Measurements from ENCODE around the gene TMPRSS2. TPM values are rescaled to one million over a fixed set of nuclear protein-coding genes. Genes with fewer than 3 reads are reported as not detected.

TMPRSS2 gene
- total RNA-seq, 1 donor from 2014 or later, result not detected

DNA sequence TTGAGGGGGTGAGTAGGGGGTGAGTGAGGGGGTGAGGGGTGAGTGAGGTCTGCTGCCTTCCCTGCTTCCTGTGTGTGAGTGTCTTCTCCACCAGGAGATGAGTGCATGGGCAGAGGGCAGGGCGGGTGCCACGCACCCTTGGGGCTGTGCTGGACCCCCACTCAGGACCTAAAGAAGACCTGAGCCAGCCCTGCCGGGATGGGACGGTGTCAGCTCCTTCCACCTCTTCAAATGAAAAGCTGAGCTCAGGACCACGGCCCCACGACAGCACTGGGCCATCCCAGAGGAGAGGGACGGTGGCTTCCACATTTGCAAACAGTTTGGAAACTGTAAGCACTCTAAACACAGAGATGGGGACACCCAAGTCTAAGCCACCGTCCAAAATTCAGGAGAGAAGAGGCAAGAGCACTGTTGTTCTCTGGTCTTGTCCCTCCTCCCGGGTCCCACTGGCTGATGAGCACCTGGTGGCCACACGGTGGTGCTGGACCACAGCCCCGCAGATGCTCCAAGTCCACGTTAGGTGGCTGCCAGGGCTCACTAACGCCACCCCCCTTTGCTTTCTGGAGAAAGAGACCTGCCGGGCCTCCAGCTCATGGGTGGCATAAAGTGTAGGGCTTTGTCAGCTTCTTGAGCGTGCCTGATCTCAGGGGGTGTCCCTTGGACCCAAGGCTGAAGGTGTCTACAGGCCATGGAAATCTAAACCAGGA lies 32.1 kb downstream of the TMPRSS2 start:
- no peaks in the 10 kb centered on the region for H3K4me1 ChIP-seq (ENCODE audit: control insufficient read depth in 3 of 3, insufficient read depth in 3 of 3, low read length in 3 of 3)
- H3K27me3 ChIP-seq (ENCODE audit: control insufficient read depth in 3 of 3, insufficient read depth in 3 of 3, low read length in 3 of 3), result peaks cover 20 to 42% (median 41%) of the 10 kb centered on the region in 3 donors
- H3K9me3 ChIP-seq (ENCODE audit: control insufficient read depth in 3 of 3, low read length in 3 of 3), result no peaks in the 10 kb centered on the region
- H3K27ac ChIP-seq (ENCODE audit: low read depth, low read length), result no peak overlapping the region
- H3K4me3 ChIP-seq (ENCODE audit: low read length in 3 of 3), result no peak overlapping the region
- no peaks in the 10 kb centered on the region for H3K36me3 ChIP-seq (ENCODE audit: control insufficient read depth in 3 of 3, insufficient read depth in 3 of 3, low read length in 3 of 3)
- no peak overlapping the region for H3K9ac ChIP-seq (ENCODE audit: low read depth in 1 of 3, low read length in 3 of 3)

GRCh38 chr21:41472753-41473548 lies 35.0 kb downstream of the TMPRSS2 start:
- H3K27me3 ChIP-seq (ENCODE audit: control insufficient read depth in 3 of 3, insufficient read depth in 3 of 3, low read length in 3 of 3), result peaks cover 22 to 50% (median 50%) of the 10 kb centered on the region in 3 donors
- no peaks in the 10 kb centered on the region for H3K4me1 ChIP-seq (ENCODE audit: control insufficient read depth in 3 of 3, insufficient read depth in 3 of 3, low read length in 3 of 3)
- H3K36me3 ChIP-seq (ENCODE audit: control insufficient read depth in 3 of 3, insufficient read depth in 3 of 3, low read length in 3 of 3), result no peaks in the 10 kb centered on the region
- H3K27ac ChIP-seq (ENCODE audit: low read depth, low read length), result no peak overlapping the region
- no peaks in the 10 kb centered on the region for H3K9me3 ChIP-seq (ENCODE audit: control insufficient read depth in 3 of 3, low read length in 3 of 3)
- H3K9ac ChIP-seq (ENCODE audit: low read depth in 1 of 3, low read length in 3 of 3), result no peak overlapping the region
- no peak overlapping the region for H3K4me3 ChIP-seq (ENCODE audit: low read length in 3 of 3)

- Histone ChIP-seq H3K27ac (ENCODE audit: low read depth, low read length) (no peak overlapping the region), H3K27me3 (ENCODE audit: control insufficient read depth in 3 of 3, insufficient read depth in 3 of 3, low read length in 3 of 3) (peaks cover 21 to 69% (median 49%) of the 10 kb centered on the region in 3 donors)
Observed at GRCh38 chr21:41470054-41470453, 37.9 kb downstream of the TMPRSS2 start.

DNA sequence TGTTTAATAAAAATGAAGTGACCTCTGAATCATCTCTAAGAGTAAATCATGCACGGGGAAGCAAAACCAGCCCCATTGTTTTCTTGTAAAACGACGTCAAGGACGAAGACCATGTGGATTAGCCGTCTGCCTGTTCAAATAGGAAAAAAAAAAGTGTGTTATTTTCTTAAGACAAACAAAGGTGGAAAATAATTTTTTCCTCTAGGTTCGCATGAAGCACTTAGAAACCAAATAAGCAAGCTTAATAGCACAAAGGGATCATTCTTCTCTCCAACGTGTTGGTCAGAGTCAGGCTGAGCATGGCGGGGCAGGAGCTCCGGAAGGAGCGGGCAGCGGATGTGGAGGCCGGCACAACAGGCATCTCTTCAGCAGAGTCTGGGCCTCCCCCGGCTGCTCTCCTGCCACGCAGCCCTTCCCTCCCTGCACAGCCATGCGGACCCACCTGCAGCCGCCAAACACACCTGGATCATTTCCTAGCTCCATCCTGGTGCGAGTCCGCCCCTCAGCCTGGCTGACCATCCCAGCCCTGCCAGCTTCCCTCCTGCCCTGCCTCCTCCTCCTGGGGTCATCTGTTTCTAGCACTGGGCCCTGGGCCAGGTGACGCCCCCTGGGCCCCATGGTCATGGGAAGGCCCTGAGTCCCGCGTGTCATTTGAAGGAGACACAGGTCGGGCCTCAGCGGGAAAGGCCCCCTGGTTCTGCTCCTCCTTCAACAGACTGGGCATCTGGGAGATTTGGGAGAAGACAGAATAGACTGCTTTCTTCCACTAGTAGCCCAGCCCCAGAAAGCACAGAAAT lies 41.7 kb downstream of the TMPRSS2 start:
- Histone ChIP-seq H3K27ac (ENCODE audit: low read depth, low read length) (no peak overlapping the region), H3K4me3 (ENCODE audit: low read length in 3 of 3) (no peak overlapping the region), H3K9me3 (ENCODE audit: control insufficient read depth in 3 of 3, low read length in 3 of 3) (no peaks in the 10 kb centered on the region), H3K36me3 (ENCODE audit: control insufficient read depth in 3 of 3, insufficient read depth in 3 of 3, low read length in 3 of 3) (no peaks in the 10 kb centered on the region), H3K27me3 (ENCODE audit: control insufficient read depth in 3 of 3, insufficient read depth in 3 of 3, low read length in 3 of 3) (peaks cover 10 to 54% (median 33%) of the 10 kb centered on the region in 3 donors), H3K4me1 (ENCODE audit: control insufficient read depth in 3 of 3, insufficient read depth in 3 of 3, low read length in 3 of 3) (no peaks in the 10 kb centered on the region), H3K9ac (ENCODE audit: low read depth in 1 of 3, low read length in 3 of 3) (no peak overlapping the region)

More at GRCh38 chr21:41470054-41470453, 37.9 kb downstream of the TMPRSS2 start:
- Histone ChIP-seq H3K4me3 (ENCODE audit: low read length in 3 of 3) (no peak overlapping the region), H3K4me1 (ENCODE audit: control insufficient read depth in 3 of 3, insufficient read depth in 3 of 3, low read length in 3 of 3) (no peaks in the 10 kb centered on the region), H3K9me3 (ENCODE audit: control insufficient read depth in 3 of 3, low read length in 3 of 3) (no peaks in the 10 kb centered on the region), H3K9ac (ENCODE audit: low read depth in 1 of 3, low read length in 3 of 3) (no peak overlapping the region), H3K36me3 (ENCODE audit: control insufficient read depth in 3 of 3, insufficient read depth in 3 of 3, low read length in 3 of 3) (no peaks in the 10 kb centered on the region)

DNA sequence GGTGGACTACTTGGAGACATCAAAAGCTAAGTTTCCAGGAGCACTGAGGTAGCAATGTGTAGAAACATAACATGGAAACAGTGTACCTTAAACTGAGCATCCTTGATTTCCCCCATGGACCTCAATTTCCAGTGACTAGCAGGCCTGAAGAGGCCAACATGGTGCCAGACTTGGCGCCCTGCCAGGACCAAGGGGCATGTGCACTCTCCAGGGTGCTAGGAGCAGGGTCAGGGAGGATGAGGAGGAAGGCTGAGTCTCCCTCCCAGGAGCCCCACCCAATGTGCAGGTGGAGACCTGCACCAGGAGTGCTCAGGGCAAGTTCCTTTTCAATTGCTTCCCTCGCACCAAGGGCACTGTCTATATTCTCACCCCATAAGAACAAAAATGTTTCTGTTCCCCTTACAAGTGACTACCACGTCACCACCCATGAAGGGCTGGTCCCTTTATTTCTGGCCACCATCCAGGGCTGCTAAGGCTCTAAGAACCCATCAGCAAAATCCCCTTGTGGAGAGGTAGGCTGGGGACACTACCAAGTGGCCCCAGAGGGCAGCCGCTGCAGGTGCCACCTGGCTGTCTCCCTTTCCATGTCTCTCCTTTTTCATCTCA lies 42.7 kb downstream of the TMPRSS2 start:
- no peaks in the 10 kb centered on the region for H3K9me3 ChIP-seq (ENCODE audit: control insufficient read depth in 3 of 3, low read length in 3 of 3)
- no peak overlapping the region for H3K9ac ChIP-seq (ENCODE audit: low read depth in 1 of 3, low read length in 3 of 3)
- no peaks in the 10 kb centered on the region for H3K36me3 ChIP-seq (ENCODE audit: control insufficient read depth in 3 of 3, insufficient read depth in 3 of 3, low read length in 3 of 3)
- no peaks in the 10 kb centered on the region for H3K4me1 ChIP-seq (ENCODE audit: control insufficient read depth in 3 of 3, insufficient read depth in 3 of 3, low read length in 3 of 3)
- no peak overlapping the region for H3K4me3 ChIP-seq (ENCODE audit: low read length in 3 of 3)
- H3K27ac ChIP-seq (ENCODE audit: low read depth, low read length), result no peak overlapping the region
- peaks cover 6 to 45% (median 24%) of the 10 kb centered on the region in 3 donors for H3K27me3 ChIP-seq (ENCODE audit: control insufficient read depth in 3 of 3, insufficient read depth in 3 of 3, low read length in 3 of 3)

DNA sequence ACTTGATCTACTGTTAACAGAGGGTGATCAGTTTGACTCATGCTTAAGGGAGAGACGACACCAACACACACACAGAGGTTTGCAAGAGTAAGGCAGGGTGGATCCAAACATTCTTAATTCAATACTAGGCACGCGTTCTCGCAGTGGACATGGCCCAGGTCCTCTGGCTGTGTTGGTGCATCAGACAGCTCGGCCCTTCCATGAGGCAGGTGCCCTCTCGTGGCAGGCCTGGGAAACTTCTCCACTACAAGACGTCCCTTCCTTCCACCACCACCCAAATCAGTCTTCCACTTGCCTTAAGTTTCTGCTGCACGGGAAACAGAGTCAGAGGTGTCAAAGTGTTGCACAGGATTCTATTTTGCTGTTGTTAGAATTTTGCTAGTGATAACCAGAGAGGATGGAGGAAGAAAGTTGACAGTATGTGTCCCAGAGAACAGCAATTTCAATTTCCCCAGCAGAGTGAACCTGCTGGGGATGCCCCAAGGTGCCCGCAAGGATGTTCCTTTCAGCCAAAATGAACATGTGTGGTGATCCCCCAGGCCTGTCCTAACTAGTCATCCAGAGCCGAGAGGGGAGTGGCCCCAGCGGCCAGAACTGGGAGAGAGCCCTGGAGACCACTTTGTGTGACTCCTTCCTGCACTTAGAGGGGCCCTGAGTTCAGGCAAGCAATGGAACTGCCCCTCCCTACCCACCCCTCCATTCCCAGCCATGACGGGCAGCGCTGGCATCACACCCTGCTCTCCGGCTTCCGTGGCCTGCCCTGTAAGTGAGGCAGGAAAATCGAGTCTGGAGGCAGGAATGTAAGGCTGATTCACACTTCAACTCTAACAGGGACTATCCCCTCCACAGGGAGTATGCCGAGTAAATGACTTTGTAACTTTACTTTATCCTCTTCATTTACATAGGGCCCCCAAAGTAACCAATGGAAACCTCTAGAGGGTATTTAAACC lies 47.1 kb downstream of the TMPRSS2 start:
- peaks cover 0 to 12% (median 3%) of the 10 kb centered on the region in 3 donors for H3K27me3 ChIP-seq (ENCODE audit: control insufficient read depth in 3 of 3, insufficient read depth in 3 of 3, low read length in 3 of 3)
- H3K4me3 ChIP-seq (ENCODE audit: low read length in 3 of 3), result no peak overlapping the region
- H3K9me3 ChIP-seq (ENCODE audit: control insufficient read depth in 3 of 3, low read length in 3 of 3), result no peaks in the 10 kb centered on the region
- no peak overlapping the region for H3K9ac ChIP-seq (ENCODE audit: low read depth in 1 of 3, low read length in 3 of 3)
- no peaks in the 10 kb centered on the region for H3K4me1 ChIP-seq (ENCODE audit: control insufficient read depth in 3 of 3, insufficient read depth in 3 of 3, low read length in 3 of 3)
- no peak overlapping the region for H3K27ac ChIP-seq (ENCODE audit: low read depth, low read length)
- H3K36me3 ChIP-seq (ENCODE audit: control insufficient read depth in 3 of 3, insufficient read depth in 3 of 3, low read length in 3 of 3), result peaks cover 0 to 4% (median 2%) of the 10 kb centered on the region in 3 donors

DNA sequence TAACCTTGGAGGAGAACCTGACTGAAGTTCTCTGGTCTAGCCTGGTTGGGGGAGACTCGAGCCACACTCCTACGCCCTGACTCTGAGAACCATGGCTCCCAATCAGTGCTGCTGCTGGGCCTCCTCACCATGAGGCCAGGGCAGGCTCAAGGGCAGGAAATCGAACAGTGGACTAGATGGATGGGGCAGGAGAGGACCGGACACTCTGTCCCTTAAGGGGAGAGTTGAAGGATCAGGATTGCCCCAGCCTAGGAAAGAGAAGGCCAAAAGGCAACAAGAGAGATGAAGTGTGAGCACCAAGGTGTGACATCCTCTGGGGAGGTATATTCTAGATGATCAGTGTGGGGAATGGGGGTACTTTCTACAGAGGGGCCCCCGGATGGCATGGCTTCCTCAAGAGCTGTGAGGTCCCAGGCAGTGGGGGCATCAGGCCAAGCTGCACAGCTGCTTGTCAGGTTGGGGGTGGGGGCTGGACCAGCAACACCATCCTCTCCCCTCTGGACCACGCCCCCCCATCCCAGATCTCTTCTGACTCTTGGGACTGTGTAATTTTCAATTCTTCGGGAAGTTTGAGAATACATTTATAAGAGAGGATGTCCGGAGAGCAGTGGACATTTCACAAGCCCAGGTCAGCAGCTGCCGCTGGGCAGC lies 47.9 kb downstream of the TMPRSS2 start:
- Histone ChIP-seq H3K27ac (ENCODE audit: low read depth, low read length) (no peak overlapping the region), H3K4me3 (ENCODE audit: low read length in 3 of 3) (no peak overlapping the region), H3K27me3 (ENCODE audit: control insufficient read depth in 3 of 3, insufficient read depth in 3 of 3, low read length in 3 of 3) (peaks cover 0 to 4% (median 0%) of the 10 kb centered on the region in 3 donors), H3K9ac (ENCODE audit: low read depth in 1 of 3, low read length in 3 of 3) (no peak overlapping the region), H3K9me3 (ENCODE audit: control insufficient read depth in 3 of 3, low read length in 3 of 3) (no peaks in the 10 kb centered on the region), H3K36me3 (ENCODE audit: control insufficient read depth in 3 of 3, insufficient read depth in 3 of 3, low read length in 3 of 3) (peaks cover 0 to 10% (median 4%) of the 10 kb centered on the region in 3 donors), H3K4me1 (ENCODE audit: control insufficient read depth in 3 of 3, insufficient read depth in 3 of 3, low read length in 3 of 3) (no peaks in the 10 kb centered on the region)

- Histone ChIP-seq H3K4me3 (ENCODE audit: low read length in 3 of 3) (no peak overlapping the region), H3K27me3 (ENCODE audit: control insufficient read depth in 3 of 3, insufficient read depth in 3 of 3, low read length in 3 of 3) (no peaks in the 10 kb centered on the region), H3K27ac (ENCODE audit: low read depth, low read length) (no peak overlapping the region), H3K9ac (ENCODE audit: low read depth in 1 of 3, low read length in 3 of 3) (no peak overlapping the region), H3K4me1 (ENCODE audit: control insufficient read depth in 3 of 3, insufficient read depth in 3 of 3, low read length in 3 of 3) (no peaks in the 10 kb centered on the region), H3K9me3 (ENCODE audit: control insufficient read depth in 3 of 3, low read length in 3 of 3) (no peaks in the 10 kb centered on the region), H3K36me3 (ENCODE audit: control insufficient read depth in 3 of 3, insufficient read depth in 3 of 3, low read length in 3 of 3) (peaks cover 0 to 10% (median 4%) of the 10 kb centered on the region in 3 donors)
Observed at GRCh38 chr21:41458559-41458958, 49.4 kb downstream of the TMPRSS2 start.

Data from skeletal muscle tissue (tissue), 4 donors.